HG03159 (cell line): Measurements from ENCODE around the gene PGR.

Source experiments
- ATAC-seq: cut with Tn5 transposase; IDR thresholded peaks from one replicate; pipeline ENCODE4 v1.9.1; 2021; ENCODE audit warnings: mild to moderate bottlenecking, moderate library complexity; ENCODE audit not compliant: unreplicated experiment

The PGR gene

GRCh38 chr11:101129203-101129943 lies at the start of gene PGR:
Gene PGR, minus strand, starts transcription at chr11:101129813. Its CDS starts 743 bp downstream, at chr11:101129070.
- ATAC-seq, result no peak

- no peak for ATAC-seq
These were observed 46.8 kb upstream of the PGR start for GRCh38 chr11:101176381-101176780.

DNA sequence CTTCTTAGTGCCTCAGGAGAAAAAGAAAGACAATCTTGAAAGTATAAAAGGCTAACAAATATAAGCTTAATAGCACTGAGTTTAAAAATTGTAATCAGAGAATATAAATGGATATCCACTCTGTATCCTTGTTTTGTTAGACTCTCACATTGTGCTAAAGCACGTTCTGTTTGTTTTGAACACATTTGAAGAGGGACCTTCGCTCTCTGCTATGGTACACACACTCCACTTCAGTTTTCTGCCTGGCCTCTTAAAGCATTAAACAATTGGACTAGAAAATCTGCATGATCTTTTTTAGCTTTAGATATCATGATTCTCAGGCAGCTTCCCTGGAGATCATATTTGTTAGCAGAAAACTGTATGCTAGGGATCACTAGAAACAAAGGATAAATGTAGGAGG lies 40.3 kb upstream of the PGR start:
- no peak for ATAC-seq

DNA sequence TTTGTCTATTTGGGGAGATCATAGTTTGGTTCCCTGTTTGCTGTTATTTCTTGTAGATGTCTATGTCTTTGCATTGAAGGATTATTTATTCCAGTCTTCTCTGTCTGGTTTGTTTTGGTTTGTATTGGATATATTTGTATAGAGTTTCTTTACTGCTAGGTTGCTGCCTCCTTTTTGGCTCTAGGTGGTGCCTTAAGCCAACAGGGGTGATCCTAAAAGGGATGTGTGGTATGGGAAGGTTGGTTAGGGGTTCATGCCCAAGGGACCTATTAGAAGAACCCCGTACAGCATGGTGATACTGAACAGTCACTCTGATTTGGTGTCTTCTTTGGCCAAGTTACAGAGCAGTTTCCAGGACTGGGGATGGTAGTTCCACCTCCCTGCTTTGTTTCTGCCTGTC lies 36.4 kb upstream of the PGR start:
- no peak for ATAC-seq

GRCh38 chr11:101158119-101158518 lies 28.5 kb upstream of the PGR start:
- ATAC-seq, result no peak

DNA sequence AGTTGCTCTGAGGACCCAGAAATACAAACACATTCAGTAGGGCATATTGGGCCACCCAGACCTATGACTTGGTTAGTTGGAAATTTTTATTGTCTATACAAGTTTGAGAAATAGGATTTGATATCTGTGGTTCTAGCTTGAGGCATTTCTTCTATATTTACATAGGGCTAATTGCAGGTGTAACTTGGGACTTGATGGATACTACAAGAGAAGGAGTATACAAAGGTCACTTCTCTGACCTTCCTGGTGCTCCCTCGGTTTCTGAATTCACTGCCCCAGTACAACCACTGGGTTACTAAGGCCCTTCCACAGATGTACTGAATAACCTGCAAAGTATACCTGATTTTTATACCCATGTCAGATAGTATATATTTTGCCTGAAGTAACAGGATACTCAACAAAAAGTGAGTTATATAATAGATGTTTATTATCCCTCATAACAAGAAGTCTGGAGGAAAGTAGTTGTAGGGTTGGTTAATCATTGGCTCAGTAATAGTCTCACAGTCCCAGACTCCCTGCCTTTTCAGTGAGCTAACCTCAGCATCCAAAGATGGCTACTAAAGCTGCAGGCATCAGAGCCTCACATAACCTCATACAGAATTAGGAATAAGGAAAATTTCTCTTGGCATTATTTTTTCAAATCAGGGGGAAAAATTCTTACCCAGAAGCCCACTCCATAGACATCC lies 8.8 kb upstream of the PGR start:
- no peak for ATAC-seq

- no peak for ATAC-seq
These were observed 3.6 kb upstream of the PGR start for GRCh38 chr11:101133190-101133589.

GRCh38 chr11:101128571-101129202 lies 926 bp downstream of the PGR start:
- ATAC-seq, result no peak

DNA sequence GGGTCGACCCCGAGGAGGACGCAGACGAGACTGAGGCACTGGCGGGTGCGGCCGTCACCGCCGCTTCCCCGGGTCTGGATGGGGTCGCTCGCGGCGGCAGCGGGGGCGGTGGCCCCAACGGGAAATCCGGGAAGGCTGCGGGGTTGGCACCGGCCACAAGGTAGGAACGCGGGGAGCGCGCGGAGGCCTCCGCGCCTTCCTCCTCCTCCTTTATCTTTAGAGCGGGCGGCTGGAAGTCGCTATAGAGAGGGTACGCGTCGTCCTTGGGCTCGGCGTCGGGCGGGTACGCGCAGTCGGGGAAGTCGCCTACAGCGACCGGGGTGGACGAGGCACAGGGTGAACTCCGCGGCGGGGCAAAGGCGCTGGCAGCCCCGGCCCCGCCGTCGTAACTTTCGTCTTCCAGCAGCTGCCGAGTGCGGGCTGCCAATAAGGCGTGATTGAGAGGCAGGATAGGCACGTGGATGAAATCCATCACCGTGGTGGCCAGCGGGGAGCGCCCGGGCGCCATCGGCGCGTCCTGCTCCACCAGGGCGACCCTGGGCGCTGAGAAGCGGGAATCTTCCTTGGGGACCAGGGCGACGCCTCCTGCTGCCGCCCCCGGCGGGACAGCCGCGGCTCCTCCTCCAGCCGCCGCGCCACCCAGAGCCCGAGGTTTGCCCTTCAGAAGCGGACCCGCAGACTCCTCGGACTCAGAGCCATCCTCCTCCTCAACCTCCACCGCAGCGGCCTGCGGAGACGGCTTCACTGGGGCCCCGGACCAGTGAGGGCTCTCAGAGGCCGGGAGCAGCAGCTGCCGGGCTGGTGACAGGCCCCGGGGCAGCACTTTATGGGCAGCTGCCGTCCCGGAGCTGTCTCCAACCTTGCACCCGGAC lies 1.7 kb downstream of the PGR start:
- no peak for ATAC-seq

- peak; percentile 35 for ATAC-seq
These were observed 2.4 kb downstream of the PGR start for GRCh38 chr11:101127197-101127698.

- ATAC-seq, result no peak
These were observed 2.9 kb downstream of the PGR start for GRCh38 chr11:101126551-101127196.

- ATAC-seq, result no peak
These were observed 13.9 kb downstream of the PGR start for GRCh38 chr11:101115671-101116160.

DNA sequence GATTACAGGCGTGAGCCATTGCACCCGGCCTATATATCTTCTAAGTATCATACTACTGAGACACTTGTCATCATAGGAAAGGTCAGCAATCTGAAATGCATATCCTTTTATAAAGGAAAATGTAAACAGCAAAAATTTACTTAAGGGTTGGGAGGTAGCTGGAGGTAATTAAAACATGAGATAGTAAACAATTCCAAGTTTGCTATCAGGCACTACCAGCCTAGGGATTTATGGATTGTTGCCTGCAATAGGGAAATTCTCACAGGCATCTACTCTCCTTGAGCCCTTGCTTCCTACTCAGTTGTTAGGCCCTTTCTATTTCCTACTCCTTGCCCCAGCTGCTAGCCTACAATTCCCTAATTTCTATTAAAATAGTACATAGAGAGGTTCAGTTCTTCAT lies 16.1 kb downstream of the PGR start:
- ATAC-seq, result no peak

GRCh38 chr11:101104716-101105115 lies 24.9 kb downstream of the PGR start:
- no peak for ATAC-seq

- ATAC-seq, result no peak
These were observed 26.2 kb downstream of the PGR start for GRCh38 chr11:101103433-101103832.

DNA sequence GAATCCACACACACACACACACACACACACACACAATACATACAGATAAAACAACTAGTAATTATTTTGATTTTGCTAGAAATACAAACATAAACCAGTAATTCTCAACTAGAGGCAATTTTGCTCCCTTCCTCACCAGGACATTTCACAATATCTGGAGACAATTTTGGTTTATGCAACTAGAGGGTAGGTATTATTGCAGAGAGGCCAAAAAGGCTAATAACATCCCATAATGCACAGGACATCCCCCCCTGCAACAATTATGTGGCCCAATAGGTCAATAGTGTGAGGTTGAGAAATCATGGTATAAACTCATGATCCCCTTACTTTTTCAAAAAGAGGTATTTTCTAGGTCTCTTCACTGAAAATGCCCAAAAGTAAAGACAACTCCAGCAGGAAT lies 29.0 kb downstream of the PGR start:
- no peak for ATAC-seq

DNA sequence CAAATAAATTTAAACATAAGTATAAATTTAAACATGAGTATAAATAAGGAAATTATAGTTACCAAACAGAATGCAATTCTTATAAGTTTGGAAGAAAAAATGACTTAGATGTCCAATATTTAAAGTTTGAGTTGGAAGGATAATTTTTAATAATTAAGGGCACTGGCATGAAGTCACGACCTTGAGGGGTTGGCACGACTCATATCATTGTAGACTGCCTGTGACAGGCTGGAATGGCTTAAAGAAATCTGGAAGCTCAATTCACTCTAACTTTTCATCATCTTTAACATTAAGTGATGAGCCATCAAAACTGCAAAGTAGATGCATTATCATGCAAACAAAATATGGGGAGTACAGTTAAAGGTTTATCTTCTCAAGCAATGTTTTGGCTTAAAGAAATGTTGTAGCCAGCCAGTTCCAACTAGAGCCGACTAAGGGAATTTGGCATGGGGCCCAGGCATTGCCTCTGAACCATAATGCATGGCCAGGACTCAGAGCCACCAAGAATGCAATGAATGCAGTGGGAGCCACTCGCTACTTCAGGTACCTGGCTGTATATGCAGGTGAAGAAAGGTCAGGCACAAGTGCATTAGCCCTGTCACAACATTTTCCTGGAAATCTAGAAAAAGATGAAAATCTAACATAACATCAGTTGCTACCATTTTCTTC lies 33.4 kb downstream of the PGR start:
- no peak for ATAC-seq

DNA sequence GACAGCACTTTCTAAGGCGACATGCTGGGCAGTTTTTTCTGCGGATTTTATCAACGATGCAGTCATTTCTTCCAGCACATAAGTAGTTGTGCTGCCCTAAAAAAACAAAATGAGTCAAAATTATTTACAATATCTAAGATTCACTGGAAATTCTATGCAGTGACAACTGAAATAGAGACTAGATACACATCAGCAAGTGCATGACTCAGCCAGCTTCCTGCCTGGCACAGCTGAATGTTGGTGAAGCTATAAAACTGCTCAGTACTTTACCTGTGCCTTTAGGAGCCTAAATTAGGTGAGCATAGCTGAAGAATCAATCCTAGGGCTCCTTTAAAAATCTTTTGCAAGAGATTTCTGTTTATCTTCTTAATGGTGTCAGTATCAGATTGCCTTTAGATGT lies 37.8 kb downstream of the PGR start:
- no peak for ATAC-seq

DNA sequence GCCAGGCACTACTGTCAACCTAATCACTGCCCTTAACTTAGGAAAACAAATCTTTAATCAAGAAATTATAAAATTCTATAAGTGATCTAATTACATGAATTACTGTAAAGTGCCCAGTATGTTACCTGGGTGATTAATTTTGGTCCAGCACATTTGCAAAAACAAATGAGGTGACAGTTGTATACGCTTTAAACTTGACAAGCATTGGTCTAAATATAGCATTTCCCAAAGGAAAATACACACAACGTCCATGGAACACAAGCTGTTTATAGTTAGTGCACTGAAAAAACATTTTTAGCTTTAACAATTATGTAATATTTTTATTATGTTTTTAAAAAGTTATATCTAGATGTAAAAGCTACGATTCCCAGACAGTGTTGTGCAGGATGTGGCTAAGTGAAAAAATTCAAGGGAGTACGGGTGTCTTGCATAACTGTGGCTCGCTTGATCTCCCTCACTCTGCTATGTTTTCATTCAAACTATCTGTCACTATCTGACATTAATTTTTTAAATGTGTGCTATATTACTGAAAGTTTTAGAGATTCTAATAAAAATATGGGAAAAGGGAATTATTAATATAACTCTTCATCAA lies 38.8 kb downstream of the PGR start:
- ATAC-seq, result no peak
